CD4-positive, CD25-positive, alpha-beta regulatory T cell (primary cell): ENCODE data around the gene ROBO1. TPM values are rescaled to one million over a fixed set of nuclear protein-coding genes. Genes with fewer than 3 reads are reported as not detected.

Experiments used
- ATAC-seq, 2 donors: fragments of 150-1000 bp; cut with Tn5 transposase; one replicate each; pipeline ENCODE4 v1.10.0; 2021; ENCODE audit warnings: low read depth in 2 of 2, moderate number of reproducible peaks in 2 of 2, moderate library complexity in 1 of 2
- DNase-seq, 3 donors: peaks; one replicate each; pipeline versions ENCODE4 v3.0.0 to v3.0.0-alpha.2; 2012 to 2022; ENCODE audit warnings: mixed read lengths in 1 of 3
- H3K27ac ChIP-seq: one replicate; pipeline ENCODE4 v1.7.0; 2013; ENCODE audit warnings: mild to moderate bottlenecking, low read length; ENCODE audit not compliant: insufficient read depth, poor library complexity, severe bottlenecking
- H3K27me3 ChIP-seq: one replicate; pipeline ENCODE4 v1.7.0; 2013; ENCODE audit warnings: low read length; ENCODE audit not compliant: control insufficient read depth, insufficient read depth
- H3K36me3 ChIP-seq: one replicate; pipeline ENCODE4 v1.7.0; 2013; ENCODE audit warnings: mild to moderate bottlenecking, low read length, moderate library complexity; ENCODE audit not compliant: control insufficient read depth, insufficient read depth
- H3K4me1 ChIP-seq: 2 replicates; pipeline ENCODE4 v1.7.0; 2013; ENCODE audit warnings: mild to moderate bottlenecking, low read length; ENCODE audit not compliant: insufficient read depth, control insufficient read depth, poor library complexity, severe bottlenecking
- H3K4me3 ChIP-seq: one replicate; pipeline ENCODE4 v1.7.0; 2013; ENCODE audit warnings: low read depth, mild to moderate bottlenecking, low read length, moderate library complexity
- H3K9me3 ChIP-seq, 2 experiments: 1 replicate in 1 of 2; 2 replicates in 1 of 2; pipeline ENCODE4 v1.7.0; 2013; ENCODE audit warnings: low read length in 2 of 2, mild to moderate bottlenecking in 1 of 2, moderate library complexity in 1 of 2; ENCODE audit not compliant: control insufficient read depth in 2 of 2
- H3K27ac Mint-ChIP-seq, 3 donors: one replicate each; pipeline ENCODE4 v1.8.0; 2020 to 2022; ENCODE audit warnings: mild to moderate bottlenecking in 3 of 3, mixed read lengths in 3 of 3, moderate library complexity in 2 of 3
- H3K27me3 Mint-ChIP-seq: one replicate; pipeline ENCODE4 v1.8.0; 2022; ENCODE audit warnings: mild to moderate bottlenecking, mixed read lengths
- H3K36me3 Mint-ChIP-seq: one replicate; pipeline ENCODE4 v1.8.0; 2020; ENCODE audit warnings: mixed read lengths
- H3K4me1 Mint-ChIP-seq, 4 donors: one replicate each; pipeline ENCODE4 v1.8.0; 2020 to 2022; ENCODE audit warnings: mixed read lengths in 4 of 4, mild to moderate bottlenecking in 1 of 4
- H3K4me3 Mint-ChIP-seq, 4 donors: one replicate each; pipeline ENCODE4 v1.8.0; 2020 to 2022; ENCODE audit warnings: mild to moderate bottlenecking in 4 of 4, mixed read lengths in 4 of 4, moderate library complexity in 3 of 4
- H3K9me3 Mint-ChIP-seq, 7 donors: one replicate each; pipeline ENCODE4 v1.8.0; 2020 to 2022; ENCODE audit warnings: mixed read lengths in 7 of 7, mild to moderate bottlenecking in 3 of 7, moderate library complexity in 2 of 7
- polyA plus RNA-seq, 4 donors: library from polyadenylated mRNA; unstranded; fragments of 300-500 nt; fragmentation: Illumina TruSeq; gene quantifications; one replicate each; pipeline ENCODE4 v1.2.3, GENCODE V29; 2021
- total RNA-seq: library from RNA; stranded (reverse); gene quantifications from one replicate; pipeline ENCODE4 v1.2.3, GENCODE V29; 2022

Gene ROBO1
- total and polyA plus RNA-seq, 5 donors from 2014 or later, result not detected

- Mint-ChIP-seq H3K27ac (no peak overlapping the region), H3K36me3 (no peaks in the 10 kb centered on the region), H3K27me3 (no peaks in the 10 kb centered on the region), H3K4me1 (no peaks in the 10 kb centered on the region), H3K4me3 (no peak overlapping the region), H3K9me3 (peaks cover 2 to 23% (median 6%) of the 10 kb centered on the region in 7 donors)
- peaks cover 4 to 5% of the 10 kb centered on the region in 2 experiments for H3K9me3 ChIP-seq
- DNase-seq, result no peak
- H3K4me3 ChIP-seq, result no peak overlapping the region
- no peak for ATAC-seq
- H3K27ac ChIP-seq, result no peak overlapping the region
- H3K27me3 ChIP-seq, result no peaks in the 10 kb centered on the region
- H3K4me1 ChIP-seq, result no peaks in the 10 kb centered on the region
- no peaks in the 10 kb centered on the region for H3K36me3 ChIP-seq
Measured at GRCh38 chr3:79236496-79236895, 531.3 kb downstream of the ROBO1 start.

- no peaks in the 10 kb centered on the region for H3K27me3 ChIP-seq
Measured at GRCh38 chr3:79233431-79234060, 534.3 kb downstream of the ROBO1 start.

GRCh38 chr3:79230266-79230665, 537.5 kb downstream of the ROBO1 start:
- Histone ChIP-seq H3K4me1 (no peaks in the 10 kb centered on the region), H3K27ac (no peak overlapping the region), H3K36me3 (no peaks in the 10 kb centered on the region), H3K27me3 (no peaks in the 10 kb centered on the region), H3K4me3 (no peak overlapping the region), H3K9me3 (peaks cover 0 to 10% of the 10 kb centered on the region in 2 experiments)
- DNase-seq (no peak), ATAC-seq (no peak)
- H3K4me1 Mint-ChIP-seq, result no peaks in the 10 kb centered on the region
- H3K9me3 Mint-ChIP-seq, result peaks cover 4 to 39% (median 6%) of the 10 kb centered on the region in 7 donors
- no peaks in the 10 kb centered on the region for H3K36me3 Mint-ChIP-seq
- H3K4me3 Mint-ChIP-seq, result no peak overlapping the region
- H3K27ac Mint-ChIP-seq, result no peak overlapping the region
- H3K27me3 Mint-ChIP-seq, result no peaks in the 10 kb centered on the region

More at GRCh38 chr3:79233431-79234060, 534.3 kb downstream of the ROBO1 start:
- no peaks in the 10 kb centered on the region for H3K4me1 ChIP-seq
- H3K27ac ChIP-seq, result no peak overlapping the region
- DNase-seq (no peak), ATAC-seq (no peak)
- no peaks in the 10 kb centered on the region for H3K4me1 Mint-ChIP-seq
- no peaks in the 10 kb centered on the region for H3K27me3 Mint-ChIP-seq
- H3K36me3 ChIP-seq, result no peaks in the 10 kb centered on the region
- no peak overlapping the region for H3K27ac Mint-ChIP-seq
- no peak overlapping the region for H3K4me3 Mint-ChIP-seq
- no peak overlapping the region for H3K4me3 ChIP-seq
- H3K9me3 Mint-ChIP-seq, result peaks cover 2 to 33% (median 6%) of the 10 kb centered on the region in 7 donors
- no peaks in the 10 kb centered on the region for H3K36me3 Mint-ChIP-seq
- H3K9me3 ChIP-seq, result peaks cover 2 to 5% of the 10 kb centered on the region in 2 experiments

GRCh38 chr3:79217096-79217495, 550.7 kb downstream of the ROBO1 start:
- Mint-ChIP-seq H3K4me3 (no peak overlapping the region), H3K36me3 (no peaks in the 10 kb centered on the region), H3K27me3 (no peaks in the 10 kb centered on the region), H3K27ac (no peak overlapping the region), H3K4me1 (no peaks in the 10 kb centered on the region), H3K9me3 (peaks cover 0 to 21% (median 3%) of the 10 kb centered on the region in 7 donors)
- Histone ChIP-seq H3K27me3 (no peaks in the 10 kb centered on the region), H3K36me3 (no peaks in the 10 kb centered on the region), H3K4me1 (no peaks in the 10 kb centered on the region), H3K9me3 (no peaks in the 10 kb centered on the region), H3K4me3 (no peak overlapping the region), H3K27ac (no peak overlapping the region)
- no peak for DNase-seq
- ATAC-seq, result no peak

- Histone ChIP-seq H3K36me3 (no peaks in the 10 kb centered on the region), H3K4me1 (no peaks in the 10 kb centered on the region), H3K9me3 (no peaks in the 10 kb centered on the region), H3K27me3 (no peaks in the 10 kb centered on the region), H3K4me3 (no peak overlapping the region), H3K27ac (no peak overlapping the region)
- no peaks in the 10 kb centered on the region for H3K4me1 Mint-ChIP-seq
- H3K27me3 Mint-ChIP-seq, result no peaks in the 10 kb centered on the region
- H3K9me3 Mint-ChIP-seq, result peaks cover 0 to 19% (median 3%) of the 10 kb centered on the region in 7 donors
- no peak for ATAC-seq
- H3K4me3 Mint-ChIP-seq, result no peak overlapping the region
- DNase-seq, result no peak
- H3K36me3 Mint-ChIP-seq, result no peaks in the 10 kb centered on the region
- H3K27ac Mint-ChIP-seq, result no peak overlapping the region
Measured at GRCh38 chr3:79215286-79215685, 552.5 kb downstream of the ROBO1 start.

- Mint-ChIP-seq H3K4me1 (no peaks in the 10 kb centered on the region), H3K4me3 (no peak overlapping the region), H3K36me3 (no peaks in the 10 kb centered on the region), H3K27me3 (no peaks in the 10 kb centered on the region), H3K9me3 (peaks cover 2 to 21% (median 8%) of the 10 kb centered on the region in 7 donors), H3K27ac (no peak overlapping the region)
- Histone ChIP-seq H3K9me3 (no peaks in the 10 kb centered on the region), H3K4me3 (no peak overlapping the region), H3K4me1 (no peaks in the 10 kb centered on the region), H3K27me3 (no peaks in the 10 kb centered on the region), H3K27ac (no peak overlapping the region), H3K36me3 (no peaks in the 10 kb centered on the region)
- ATAC-seq (no peak), DNase-seq (no peak)
Measured at GRCh38 chr3:79211586-79212359, 556.0 kb downstream of the ROBO1 start.

- Histone ChIP-seq H3K27ac (no peak overlapping the region), H3K9me3 (peaks cover 0 to 2% of the 10 kb centered on the region in 2 experiments), H3K36me3 (no peaks in the 10 kb centered on the region), H3K4me1 (no peaks in the 10 kb centered on the region), H3K27me3 (no peaks in the 10 kb centered on the region), H3K4me3 (no peak overlapping the region)
- Mint-ChIP-seq H3K36me3 (no peaks in the 10 kb centered on the region), H3K9me3 (peaks cover 0 to 17% (median 8%) of the 10 kb centered on the region in 7 donors), H3K27ac (no peak overlapping the region), H3K4me1 (no peaks in the 10 kb centered on the region), H3K4me3 (no peak overlapping the region), H3K27me3 (no peaks in the 10 kb centered on the region)
- no peak for DNase-seq
- no peak for ATAC-seq
Measured at GRCh38 chr3:79204351-79204750, 563.4 kb downstream of the ROBO1 start.
